GOT3 (cell line): ENCODE data around the gene MAP4K2.
"Not testable (repeated sequence)": the region's sequence is repeated elsewhere in the genome, so short reads cannot be mapped to it uniquely, and the experiment has no call there.

ENCODE experiments used
- DNase-seq: peaks from one replicate; lab custom pipeline; 2025; ENCODE audit warnings: mixed read lengths; lab: John Stamatoyannopoulos, UW

Gene MAP4K2

GRCh38 chr11:64838600-64839334, 35.8 kb upstream of the MAP4K2 start:
- DNase-seq, result no peak

GRCh38 chr11:64837887-64838351, 34.9 kb upstream of the MAP4K2 start:
- DNase-seq, result no peak

- no peak for DNase-seq
These were observed 33.5 kb upstream of the MAP4K2 start for GRCh38 chr11:64836448-64837072.

DNA sequence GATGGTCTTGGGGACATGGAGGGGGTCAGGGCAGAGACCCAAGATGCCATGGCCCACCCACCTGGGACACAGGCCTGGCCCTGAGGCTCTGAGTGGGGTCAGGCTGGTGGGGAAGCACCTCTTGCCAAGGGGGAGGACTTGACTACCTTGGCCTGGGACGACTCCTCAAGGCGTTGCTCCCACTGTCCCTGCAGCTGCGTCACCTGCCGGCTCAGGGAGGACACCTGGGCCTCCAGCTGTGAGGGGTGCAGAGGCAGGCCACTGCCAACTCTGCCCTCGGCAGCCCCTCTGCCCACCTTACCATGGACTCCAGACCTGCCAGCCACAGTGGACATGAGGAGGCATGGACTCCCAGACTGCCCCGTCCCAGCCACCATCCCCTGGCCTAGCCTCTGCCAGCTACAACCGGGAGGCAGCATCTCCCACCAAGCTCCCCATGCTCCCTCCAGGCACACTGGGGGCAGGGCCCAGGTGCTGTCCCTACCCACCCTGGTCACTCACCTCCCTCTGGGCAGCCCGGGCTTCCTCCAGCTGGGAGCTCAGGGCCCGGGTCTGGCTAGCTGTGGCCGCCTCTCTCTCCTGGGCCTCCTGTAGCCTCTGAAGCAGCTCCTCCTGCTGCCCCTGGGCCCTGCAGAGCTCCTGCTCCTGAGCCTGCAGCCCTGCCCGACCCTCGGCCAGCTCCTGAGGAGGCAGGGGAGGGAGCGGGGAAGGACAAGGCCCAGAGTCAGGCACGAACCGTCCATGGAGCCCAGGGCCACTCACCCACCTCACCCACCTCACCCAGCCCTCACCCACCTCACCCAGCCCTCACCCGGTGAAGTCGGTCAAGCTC, 32.8 kb upstream of the MAP4K2 start:
- DNase-seq, result no peak

DNA sequence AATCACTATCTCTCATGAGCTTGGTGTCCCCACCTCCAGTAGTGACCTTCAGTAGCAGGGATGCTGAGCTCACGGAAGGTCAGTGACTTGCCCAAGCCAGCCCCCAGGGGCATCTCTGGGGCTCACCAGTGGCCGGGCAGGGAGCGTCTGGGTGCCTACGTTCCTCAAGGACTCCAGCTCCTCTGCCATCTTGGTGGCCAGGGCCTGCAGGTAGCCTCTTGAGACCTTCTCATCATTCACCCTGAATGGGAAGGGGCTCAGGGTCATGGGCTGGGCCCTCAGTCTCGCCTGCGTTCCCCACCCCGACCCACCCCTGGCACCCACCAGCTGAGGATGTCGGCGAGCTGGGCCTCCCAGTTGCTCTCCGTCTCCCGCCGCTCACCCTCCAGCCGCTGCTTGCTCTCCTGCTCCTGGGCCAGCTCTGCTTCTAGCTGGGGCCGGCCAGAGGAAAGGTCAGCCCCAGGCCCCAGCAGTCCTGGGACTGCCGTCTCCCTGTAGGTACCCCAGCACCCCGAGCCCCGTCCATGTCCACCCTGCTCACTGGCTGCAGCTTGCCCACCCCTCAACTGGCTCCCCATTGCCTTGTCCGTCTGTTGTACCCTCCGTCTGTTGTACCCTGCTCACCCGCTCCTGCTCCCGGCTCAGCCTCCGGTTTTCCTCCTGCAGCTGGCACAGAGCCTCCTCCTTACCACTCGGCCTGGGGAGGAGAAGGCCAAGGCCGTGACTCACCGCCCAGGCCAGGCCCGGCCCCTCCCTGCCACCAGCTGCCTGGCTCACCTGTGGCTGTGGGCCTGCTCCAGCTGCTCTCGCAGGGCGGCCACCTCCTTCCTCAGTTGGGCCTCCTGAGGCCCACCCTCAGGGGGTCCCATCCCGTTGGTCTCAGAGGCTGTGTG, 32.0 kb upstream of the MAP4K2 start:
- no peak for DNase-seq

- DNase-seq, result no peak
These were observed 31.2 kb upstream of the MAP4K2 start for GRCh38 chr11:64834031-64834722.

GRCh38 chr11:64833509-64833908, 30.5 kb upstream of the MAP4K2 start:
- DNase-seq, result no peak

GRCh38 chr11:64833198-64833502, 30.1 kb upstream of the MAP4K2 start:
- no peak for DNase-seq

DNA sequence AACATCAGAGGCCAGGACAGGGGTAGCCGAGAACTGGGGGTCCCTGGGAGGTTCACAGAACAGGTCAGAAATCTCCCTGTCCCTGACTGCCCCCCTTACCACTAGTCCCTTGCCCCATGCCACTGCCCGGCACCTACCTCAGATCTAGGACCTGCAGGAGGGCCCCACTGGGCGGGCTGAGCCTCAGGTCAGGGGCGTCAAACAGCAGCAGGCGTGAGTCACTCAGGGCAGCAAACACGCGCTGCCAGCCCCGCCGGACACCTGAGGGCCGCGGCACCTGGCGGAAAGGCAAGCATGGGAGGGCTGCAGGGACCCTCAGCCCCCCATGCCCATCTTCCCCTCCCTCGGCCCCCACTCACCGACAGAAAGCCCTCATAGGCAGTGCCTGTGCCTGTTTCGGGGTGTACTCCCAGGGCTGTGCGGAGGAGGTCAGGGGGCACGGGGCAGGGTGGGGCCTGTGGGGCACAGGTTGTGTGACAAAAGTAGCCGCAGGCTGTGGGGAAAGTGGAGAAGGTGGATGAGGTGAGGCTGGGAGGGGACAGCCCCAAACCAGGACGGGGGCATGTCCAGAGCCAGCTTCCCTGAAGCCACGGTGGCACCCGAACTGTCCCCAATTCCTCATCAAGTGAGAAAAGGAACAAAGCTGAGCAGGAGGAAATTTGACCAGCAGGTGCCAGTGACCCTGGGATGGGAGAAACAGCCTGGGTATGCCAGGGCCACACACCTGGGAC, 29.6 kb upstream of the MAP4K2 start:
- no peak for DNase-seq

- DNase-seq, result no peak
These were observed 28.4 kb upstream of the MAP4K2 start for GRCh38 chr11:64831411-64831891.

DNA sequence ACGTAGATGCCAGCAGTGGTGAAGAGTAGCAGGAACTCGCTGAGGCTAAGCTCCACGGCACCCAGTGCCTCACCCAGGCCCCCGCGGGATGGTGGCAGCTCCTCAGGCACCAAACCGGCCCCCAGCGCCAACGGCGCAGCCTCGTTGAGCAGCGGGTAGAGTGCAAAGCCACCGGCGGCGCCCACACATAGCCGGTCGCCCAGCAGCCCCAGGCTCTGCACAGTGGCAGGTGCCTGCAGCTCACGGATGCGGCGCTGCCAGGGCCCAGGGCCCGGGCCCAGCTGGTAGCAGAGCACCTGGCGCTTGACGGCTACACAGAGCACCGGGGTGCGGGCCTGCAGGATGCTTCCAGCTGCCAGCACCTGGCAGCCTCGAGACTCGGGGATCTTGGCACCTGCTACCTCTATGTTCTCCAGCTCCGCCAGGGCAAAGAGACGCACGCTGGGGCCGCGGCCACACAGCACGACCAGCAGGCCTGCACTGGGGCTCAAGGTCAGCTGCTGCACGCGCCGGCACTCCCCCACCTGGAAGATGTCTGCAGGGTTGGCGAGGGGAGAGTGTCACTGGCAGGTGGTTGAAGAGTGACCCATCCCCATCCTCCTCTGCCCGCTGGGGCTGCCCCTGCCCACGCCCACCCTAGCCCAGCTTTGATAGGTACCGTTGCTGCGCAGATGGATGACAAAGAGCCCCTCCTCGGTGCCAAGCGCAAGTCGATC, 26.7 kb upstream of the MAP4K2 start:
- no peak for DNase-seq

DNA sequence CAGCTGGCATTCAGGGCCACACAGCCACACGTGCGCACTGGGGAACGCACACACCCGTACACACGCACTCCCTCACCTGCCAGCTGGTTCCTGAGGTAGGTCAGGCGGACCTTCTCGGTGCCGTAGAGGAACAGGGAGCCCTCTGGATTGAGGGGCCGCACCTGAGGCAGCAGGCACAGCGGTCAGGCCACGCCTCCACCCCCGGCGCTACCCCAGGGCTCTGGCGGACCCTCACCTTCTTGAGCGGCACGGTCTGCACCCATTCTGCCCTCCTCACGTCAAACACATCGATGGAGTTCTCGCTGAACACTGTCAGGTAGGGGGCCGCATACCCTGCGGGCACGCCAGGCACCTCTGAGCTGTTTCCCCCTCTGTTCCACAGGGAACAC, 24.4 kb upstream of the MAP4K2 start:
- no peak for DNase-seq

DNA sequence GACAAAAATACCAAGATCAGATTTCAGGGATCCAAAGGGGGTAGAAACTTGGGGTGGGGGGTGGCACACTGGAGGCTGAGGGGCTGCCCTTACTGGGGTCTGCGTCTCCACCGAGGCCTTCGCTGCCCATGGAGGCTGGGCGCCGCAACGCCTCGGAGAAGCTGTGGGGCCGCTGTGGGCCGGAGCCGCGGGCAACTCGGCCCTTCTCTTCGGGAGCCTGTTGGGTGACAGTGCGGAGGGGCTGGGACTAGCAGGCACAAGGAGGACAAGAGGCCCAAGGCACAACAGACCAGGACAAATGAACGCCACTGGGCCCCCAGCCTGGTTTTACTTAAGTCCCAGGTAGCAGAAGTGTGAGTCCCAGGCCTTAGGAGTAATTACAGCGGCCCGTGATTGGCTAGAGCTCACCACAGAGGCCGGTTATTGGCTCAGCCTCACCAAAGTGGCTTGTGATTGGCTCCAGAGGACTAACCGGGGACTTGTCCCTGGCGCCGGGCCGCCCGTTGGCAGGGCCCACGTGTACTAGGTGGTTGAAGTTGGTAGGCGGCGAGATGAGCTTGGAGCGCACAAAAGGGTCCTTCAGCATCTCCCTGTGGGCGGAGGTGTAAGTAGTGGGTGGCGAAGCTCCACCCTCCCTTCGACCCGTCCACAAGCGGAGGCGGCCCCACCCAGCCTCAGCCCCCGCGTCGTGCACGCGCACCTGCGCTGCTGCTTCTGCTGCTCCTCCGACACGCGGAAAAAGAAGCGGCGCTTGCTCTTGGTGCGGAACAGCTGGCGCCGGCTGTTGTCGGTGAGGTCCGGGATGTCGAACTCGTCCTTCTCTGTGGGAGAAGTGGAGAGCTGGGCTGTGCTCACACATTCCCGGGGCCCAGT, 23.8 kb upstream of the MAP4K2 start:
- DNase-seq, result no peak

- no peak for DNase-seq
These were observed 23.0 kb upstream of the MAP4K2 start for GRCh38 chr11:64826062-64826461.

GRCh38 chr11:64823568-64824119, 20.6 kb upstream of the MAP4K2 start:
- DNase-seq, result no peak

DNA sequence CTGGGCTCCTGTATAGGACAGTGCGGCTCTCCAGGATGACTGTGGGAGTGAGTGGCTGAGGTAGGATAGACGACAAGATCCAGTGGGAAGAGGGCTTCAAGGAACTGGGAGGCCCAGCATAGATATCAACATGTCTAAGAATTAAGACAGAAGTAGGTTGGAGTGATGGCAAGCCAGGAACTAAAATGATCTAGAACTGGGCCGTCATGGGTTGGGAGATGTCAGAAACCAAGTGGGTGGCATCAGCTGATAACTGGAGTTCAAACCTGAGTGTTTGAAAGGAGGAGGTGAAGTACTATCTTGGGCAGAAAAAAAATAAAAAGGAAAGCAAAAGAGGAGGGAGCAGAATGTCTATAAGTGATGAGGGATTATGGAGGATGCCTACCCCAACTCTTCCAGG, 14.5 kb upstream of the MAP4K2 start:
- DNase-seq, result no peak

- not testable (repeated sequence) for DNase-seq
These were observed 12.4 kb upstream of the MAP4K2 start for GRCh38 chr11:64815433-64815832.

- DNase-seq, result no peak
These were observed 11.7 kb upstream of the MAP4K2 start for GRCh38 chr11:64814712-64815187.
